H1 (cell line): ENCODE data around the gene TAS2R1. TPM values are rescaled to one million over a fixed set of nuclear protein-coding genes. Genes with fewer than 3 reads are reported as not detected.

Experiments used
- CTCF ChIA-PET: fragments of 300-600 bp; sonication (Branson Sonifier 250); formaldehyde crosslinking; loops from one replicate; lab custom pipeline; 2021; ENCODE audit not compliant: partially characterized antibody; lab: Charles Lee
- POLR2A ChIA-PET: fragments of 300-600 bp; sonication (Branson Sonifier 250); formaldehyde crosslinking; loops from one replicate; lab custom pipeline; 2021; ENCODE audit warnings: inconsistent platforms; ENCODE audit not compliant: partially characterized antibody; lab: Charles Lee
- DNase-seq, 2 experiments: peaks; one replicate each; pipeline versions ENCODE4 v3.0.0 to v3.0.0-alpha.2; 2010 to 2022; ENCODE audit warnings: low spot score in 2 of 2, low read depth in 1 of 2, mixed read lengths in 1 of 2
- FAIRE-seq: peaks from 2 replicates; lab custom pipeline; 2011; peaks lifted over from hg19 to GRCh38; lab: Jason Lieb, UNC
- H2AFZ ChIP-seq: 2 replicates; pipeline ENCODE4 v1.8.1; 2012; ENCODE audit warnings: low read length, inconsistent platforms
- H2AK5ac ChIP-seq: 2 replicates; pipeline ENCODE4 v1.6.1; 2013; ENCODE audit warnings: low read depth, low read length
- H2BK120ac ChIP-seq: replicated peaks from 2 replicates; pipeline ENCODE3; 2013; ENCODE audit warnings: low read depth, low read length, inconsistent platforms
- H2BK12ac ChIP-seq: 2 replicates; pipeline ENCODE4 v1.6.1; 2013; ENCODE audit warnings: low read depth, low read length
- H2BK15ac ChIP-seq: 2 replicates; pipeline ENCODE4 v1.6.1; 2013; ENCODE audit warnings: low read length
- H2BK20ac ChIP-seq: 2 replicates; pipeline ENCODE4 v1.6.1; 2013; ENCODE audit warnings: low read length
- H2BK5ac ChIP-seq: 2 replicates; pipeline ENCODE4 v1.6.1; 2013; ENCODE audit warnings: low read depth, low read length
- H3K14ac ChIP-seq: 2 replicates; pipeline ENCODE4 v1.6.1; 2013; ENCODE audit warnings: inconsistent platforms; ENCODE audit not compliant: insufficient read length
- H3K18ac ChIP-seq: 2 replicates; pipeline ENCODE4 v1.6.1; 2013; ENCODE audit warnings: low read length; ENCODE audit errors: extremely low read depth
- H3K23ac ChIP-seq: 2 replicates; pipeline ENCODE4 v1.6.1; 2013; ENCODE audit warnings: inconsistent platforms; ENCODE audit not compliant: insufficient read length
- H3K23me2 ChIP-seq: 2 replicates; pipeline ENCODE4 v1.6.1; 2013; ENCODE audit warnings: low read depth, low read length
- H3K27ac ChIP-seq: 2 replicates; pipeline ENCODE4 v1.6.1; 2011; ENCODE audit warnings: low read depth, low read length, inconsistent platforms
- H3K27me3 ChIP-seq, 4 experiments: replicated peaks in 1 of 4; 1 replicate in 1 of 4; 2 replicates in 3 of 4; pipeline versions ENCODE4 v1.6.1 to v1.8.1; 2011 to 2013; ENCODE audit warnings: low read length in 3 of 4, mild to moderate bottlenecking in 3 of 4, inconsistent platforms in 2 of 4, mixed read lengths in 2 of 4, moderate library complexity in 1 of 4; ENCODE audit not compliant: control insufficient read depth in 3 of 4, insufficient read depth in 3 of 4; ENCODE audit errors: extremely low read depth in 1 of 4
- H3K36me3 ChIP-seq, 4 experiments: 2 replicates each; pipeline versions ENCODE4 v1.6.1 to v1.8.1; 2011 to 2013; ENCODE audit warnings: mild to moderate bottlenecking in 4 of 4, low read length in 3 of 4, moderate library complexity in 2 of 4, control low read depth in 1 of 4, inconsistent platforms in 1 of 4; ENCODE audit not compliant: insufficient read depth in 4 of 4, control insufficient read depth in 2 of 4
- H3K4ac ChIP-seq: replicated peaks from 2 replicates; pipeline ENCODE3; 2013; ENCODE audit warnings: low read length, low read depth, mixed read lengths, inconsistent platforms; ENCODE audit not compliant: insufficient read length
- H3K4me1 ChIP-seq, 4 experiments: replicated peaks in 1 of 4; 1 replicate in 1 of 4; 2 replicates in 3 of 4; pipeline versions ENCODE4 v1.6.1 to v1.8.1; 2011 to 2013; ENCODE audit warnings: low read length in 3 of 4, inconsistent platforms in 2 of 4, mixed read lengths in 1 of 4; ENCODE audit not compliant: insufficient read depth in 4 of 4, control insufficient read depth in 3 of 4
- H3K4me2 ChIP-seq, 2 experiments: 2 replicates each; pipeline versions ENCODE4 v1.6.1 to v1.8.1; 2011 to 2013; ENCODE audit warnings: low read depth in 2 of 2, low read length in 2 of 2, control low read depth in 1 of 2, inconsistent platforms in 1 of 2, mild to moderate bottlenecking in 1 of 2; ENCODE audit not compliant: insufficient read depth in 1 of 2
- H3K4me3 ChIP-seq, 4 experiments: fragments of 200-600, 300-600 bp in 1 of 4; sonication (generic), shearing (Covaris generic), sonication (Bioruptor Twin) in 1 of 4; 2 replicates each; pipeline versions ENCODE4 v1.5.1 to v1.8.1; 2011 to 2016; ENCODE audit warnings: low read length in 4 of 4, low read depth in 3 of 4, control low read depth in 2 of 4, inconsistent platforms in 2 of 4, mild to moderate bottlenecking in 2 of 4, mixed read lengths in 1 of 4, moderate library complexity in 1 of 4; ENCODE audit not compliant: insufficient read depth in 2 of 4; ENCODE audit errors: extremely low read depth in 1 of 4
- H3K56ac ChIP-seq: replicated peaks from 2 replicates; pipeline ENCODE3; 2013; ENCODE audit warnings: low read depth, mild to moderate bottlenecking, mixed read lengths, low read length, inconsistent platforms; ENCODE audit not compliant: insufficient read length
- H3K79me1 ChIP-seq: 2 replicates; pipeline ENCODE4 v1.6.1; 2013; ENCODE audit warnings: low read depth, low read length, control low read depth
- H3K79me2 ChIP-seq, 2 experiments: 2 replicates each; pipeline versions ENCODE4 v1.6.1 to v1.8.1; 2012 to 2013; ENCODE audit warnings: low read length in 2 of 2, mild to moderate bottlenecking in 2 of 2, inconsistent platforms in 1 of 2; ENCODE audit not compliant: insufficient read depth in 2 of 2, control insufficient read depth in 1 of 2
- H3K9ac ChIP-seq, 4 experiments: replicated peaks in 1 of 4; 1 replicate in 1 of 4; 2 replicates in 3 of 4; pipeline versions ENCODE4 v1.6.1 to v1.8.1; 2011 to 2013; ENCODE audit warnings: low read depth in 3 of 4, low read length in 3 of 4, control low read depth in 2 of 4, mild to moderate bottlenecking in 2 of 4, moderate library complexity in 2 of 4, inconsistent platforms in 1 of 4; ENCODE audit errors: extremely low read depth in 1 of 4
- H3K9me3 ChIP-seq, 2 experiments: 2 replicates each; pipeline versions ENCODE4 v1.6.1 to v1.8.1; 2012 to 2013; ENCODE audit warnings: mild to moderate bottlenecking in 2 of 2, moderate library complexity in 2 of 2, control low read depth in 1 of 2, inconsistent platforms in 1 of 2, low read depth in 1 of 2, low read length in 1 of 2, mixed read lengths in 1 of 2; ENCODE audit not compliant: insufficient read depth in 2 of 2
- H4K20me1 ChIP-seq, 2 experiments: replicated peaks in 1 of 2; 2 replicates each; pipeline versions ENCODE3 to v1.8.1; 2011 to 2013; ENCODE audit warnings: inconsistent platforms in 2 of 2, low read length in 2 of 2, mild to moderate bottlenecking in 1 of 2; ENCODE audit not compliant: insufficient read depth in 2 of 2, control insufficient read depth in 1 of 2
- H4K5ac ChIP-seq: 2 replicates; pipeline ENCODE4 v1.6.1; 2013; ENCODE audit warnings: low read length, low read depth, mixed read lengths, inconsistent platforms; ENCODE audit not compliant: insufficient read length
- H4K8ac ChIP-seq: 2 replicates; pipeline ENCODE4 v1.8.0; 2013; ENCODE audit warnings: mild to moderate bottlenecking, moderate library complexity, low read length, inconsistent platforms; ENCODE audit not compliant: insufficient read depth; ENCODE audit errors: extremely low read depth
- H4K91ac ChIP-seq: replicated peaks from 2 replicates; pipeline ENCODE3; 2013; ENCODE audit warnings: low read length, mixed read lengths, inconsistent platforms; ENCODE audit not compliant: insufficient read length
- CHD2 ChIP-seq: IDR thresholded peaks from 2 replicates; pipeline ENCODE4 v1.6.1; 2012; ENCODE audit warnings: low read length, improper control_type of control experiment
- CTBP2 ChIP-seq: IDR thresholded peaks from 2 replicates; pipeline ENCODE4 v1.7.0; 2011; ENCODE audit warnings: borderline replicate concordance, mild to moderate bottlenecking, moderate library complexity, mixed read lengths, low read length; ENCODE audit not compliant: insufficient read depth, insufficient read length
- EGR1 ChIP-seq: IDR thresholded peaks from 2 replicates; pipeline ENCODE4 v1.6.1; 2011; ENCODE audit warnings: low read depth, low read length, borderline replicate concordance
- EP300 ChIP-seq, 2 experiments: IDR thresholded peaks; 1 replicate in 1 of 2; 2 replicates in 1 of 2; pipeline ENCODE4 v1.6.1; 2011 to 2012; ENCODE audit warnings: low read depth in 2 of 2, low read length in 2 of 2, mild to moderate bottlenecking in 2 of 2, borderline replicate concordance in 1 of 2, inconsistent platforms in 1 of 2, moderate library complexity in 1 of 2
- JUND ChIP-seq: IDR thresholded peaks from 2 replicates; pipeline ENCODE4 v1.6.1; 2011; ENCODE audit warnings: mild to moderate bottlenecking, improper control_type of control experiment, low read length
- KDM1A ChIP-seq: fragments of 200-600, 300-600 bp; sonication (generic); IDR thresholded peaks from 2 replicates; pipeline ENCODE4 v1.7.1; 2016; ENCODE audit warnings: mild to moderate bottlenecking, low read length, borderline replicate concordance
- NANOG ChIP-seq: IDR thresholded peaks from 2 replicates; pipeline ENCODE4 v1.6.1; 2011; ENCODE audit warnings: low read length, low read depth, mild to moderate bottlenecking, inconsistent platforms; ENCODE audit not compliant: insufficient read depth, poor library complexity, severe bottlenecking
- PHF8 ChIP-seq: fragments of 200-600 bp; sonication (generic); conservative IDR thresholded peaks from 2 replicates; pipeline ENCODE4 v1.7.1; 2012; ENCODE audit warnings: low read depth, mild to moderate bottlenecking, inconsistent platforms, low read length, moderate library complexity
- RBBP5 ChIP-seq: IDR thresholded peaks from 2 replicates; pipeline ENCODE4 v1.7.1; 2012; ENCODE audit warnings: low read depth, mild to moderate bottlenecking, inconsistent platforms, low read length, moderate library complexity, borderline replicate concordance
- SIRT6 ChIP-seq: IDR thresholded peaks from one replicate; pipeline ENCODE4 v1.7.1; 2012; ENCODE audit warnings: low read length, inconsistent platforms
- SUZ12 ChIP-seq: fragments of 200-600 bp; sonication (generic); IDR thresholded peaks from 2 replicates; pipeline ENCODE4 v1.6.1; 2012; ENCODE audit warnings: mild to moderate bottlenecking, inconsistent platforms, low read length, moderate library complexity, mixed read lengths
- TAF7 ChIP-seq: optimal IDR thresholded peaks from 2 replicates; pipeline ENCODE3; 2011; ENCODE audit warnings: low read depth, mild to moderate bottlenecking, inconsistent platforms, low read length, moderate library complexity, borderline replicate concordance
- TCF12 ChIP-seq: IDR thresholded peaks from 2 replicates; pipeline ENCODE4 v1.6.1; 2011; ENCODE audit warnings: low read depth, mild to moderate bottlenecking, low read length
- WGBS, 2 experiments: shearing (Covaris generic) in 1 of 2; methylation state at CpG; one replicate each; pipeline versions ENCODE4 v1.1.6 to v1.1.7; 2013 to 2015; ENCODE audit warnings: low lambda C conversion rate in 2 of 2, mixed read lengths in 2 of 2, inconsistent platforms in 1 of 2, low coverage in 1 of 2, missing lambda C conversion rate in 1 of 2; ENCODE audit not compliant: insufficient replicate concordance in 2 of 2, insufficient coverage in 1 of 2, insufficient read length in 1 of 2; ENCODE audit errors: extremely low coverage in 1 of 2, missing lambda C conversion rate in 1 of 2; 5-methylcytosine and 5-hydroxymethylcytosine counted together
- polyA plus RNA-seq, 7 experiments: library from polyadenylated mRNA; depleted of rRNA in 3 of 7; stranded (reverse) in 5 of 7; unstranded in 2 of 7; fragments of >200 nt in 5 of 7; fragments of 200-250 nt in 2 of 7; gene quantifications; 1 replicate in 5 of 7; 2 replicates in 1 of 7; 4 replicates in 1 of 7; pipeline versions ENCODE4 v1.2.1 to v1.2.3, GENCODE V29; 2011 to 2013; ENCODE audit warnings: missing spikeins in 2 of 7, mixed read lengths in 2 of 7
- total RNA-seq: library from RNA; stranded (reverse); fragmentation: NEBNext Ultra II Directional; extraction: Animal tissue kit (Norgen Biotek cat#: 25700); gene quantifications from 2 replicates; pipeline ENCODE4 v1.2.1, GENCODE V29; 2021

Gene TAS2R1
- total and polyA plus RNA-seq, 2 of the 8 experiments (the other 6 are each of a cell fraction or from before 2014, with no cell fraction given), result not detected

GRCh38 chr5:9613360-9613759, 16.8 kb downstream of the TAS2R1 start:
- no peak overlapping the region for H4K8ac ChIP-seq
- no peak overlapping the region for H3K9ac ChIP-seq
- H3K4me2 ChIP-seq, result no peak overlapping the region
- no peaks in the 10 kb centered on the region for H3K27me3 ChIP-seq
- H4K5ac ChIP-seq, result no peak overlapping the region
- no peaks in the 10 kb centered on the region for H3K36me3 ChIP-seq
- no peak for TF ChIP-seq KDM1A
- no peak for TF ChIP-seq CHD2
- no peak for TF ChIP-seq PHF8
- TF ChIP-seq EGR1, result no peak
- TF ChIP-seq CTBP2, result no peak
- no peak for TF ChIP-seq SIRT6
- no peak for TF ChIP-seq NANOG
- no peak for TF ChIP-seq TAF7
- no peak for TF ChIP-seq TCF12
- TF ChIP-seq JUND, result no peak
- TF ChIP-seq RBBP5, result no peak
- no peak for TF ChIP-seq EP300 (IDR thresholded peaks at IDR 0.05; ENCODE audit: borderline replicate concordance in 1 of 2, low read depth in 2 of 2, low read length in 2 of 2)
- no peak for TF ChIP-seq SUZ12
- POLR2A ChIA-PET, result interaction anchor here (1.1 kb wide), 1 partner anchor 69 kb away, joined by 3 read pairs; no protein-coding TSS in a partner anchor
- no peak overlapping the region for H3K14ac ChIP-seq
- no peak overlapping the region for H3K27ac ChIP-seq
- H3K23ac ChIP-seq, result no peak overlapping the region
- no peak overlapping the region for H2AK5ac ChIP-seq
- H4K91ac ChIP-seq, result no peak overlapping the region
- no peak overlapping the region for H3K56ac ChIP-seq
- no peak for DNase-seq
- no peak overlapping the region for H2BK15ac ChIP-seq
- peak overlapping the region; percentile 32 for H3K4ac ChIP-seq
- FAIRE-seq, result no peak
- H3K4me3 ChIP-seq, result no peak overlapping the region
- 87% methylated on average over 3 of the region's 3 CpGs; no CpG with 5 or more reads in 1 of the 2 experiments for WGBS, 2 experiments
- H2BK5ac ChIP-seq, result no peak overlapping the region
- H3K4me1 ChIP-seq, result peaks cover 0 to 4% (median 0%) of the 10 kb centered on the region in 4 experiments; a peak in 1 of 7 replicates
- H3K9me3 ChIP-seq, result no peaks in the 10 kb centered on the region
- H3K18ac ChIP-seq, result no peak overlapping the region
- H2BK20ac ChIP-seq, result no peak overlapping the region
- H2AFZ ChIP-seq, result no peak overlapping the region
- H2BK120ac ChIP-seq, result no peak overlapping the region
- H3K79me2 ChIP-seq, result no peaks in the 10 kb centered on the region
- H4K20me1 ChIP-seq, result no peaks in the 10 kb centered on the region
- H3K23me2 ChIP-seq, result no peaks in the 10 kb centered on the region; the same call in 1 of the 2 replicates
- CTCF ChIA-PET, result no interaction called here
- no peak overlapping the region for H2BK12ac ChIP-seq
- H3K79me1 ChIP-seq, result no peaks in the 10 kb centered on the region
